ENCODE data around the gene SLC46A1.

The SLC46A1 gene

GRCh38 chr17:28427371-28427770 is 21.4 kb upstream of the SLC46A1 start:
- TF ChIP-seq CTCF (IDR thresholded peaks at IDR 0.05; ENCODE audit: low read depth, low read length, missing control alignments), result no peak
- no peak overlapping the region for H3K4me3 ChIP-seq (replicated peaks; ENCODE audit: low read depth, low read length)
- DNase-seq (ENCODE audit: extremely low read depth, low read depth), result peak; percentile 43

- no peak overlapping the region for H3K4me3 ChIP-seq (replicated peaks; ENCODE audit: low read depth, low read length)
- no peak for DNase-seq (ENCODE audit: extremely low read depth, low read depth)
- TF ChIP-seq CTCF (IDR thresholded peaks at IDR 0.05; ENCODE audit: low read depth, low read length, missing control alignments), result peak; percentile 54
Observed at GRCh38 chr17:28426081-28426519, 20.1 kb upstream of the SLC46A1 start.

GRCh38 chr17:28425206-28425605 is 19.2 kb upstream of the SLC46A1 start:
- no peak for DNase-seq (ENCODE audit: extremely low read depth, low read depth)
- TF ChIP-seq CTCF (IDR thresholded peaks at IDR 0.05; ENCODE audit: low read depth, low read length, missing control alignments), result no peak
- H3K4me3 ChIP-seq (replicated peaks; ENCODE audit: low read depth, low read length), result no peak overlapping the region

GRCh38 chr17:28421787-28422305 is 15.8 kb upstream of the SLC46A1 start:
- no peak for TF ChIP-seq CTCF (IDR thresholded peaks at IDR 0.05; ENCODE audit: low read depth, low read length, missing control alignments)
- no peak overlapping the region for H3K4me3 ChIP-seq (replicated peaks; ENCODE audit: low read depth, low read length)
- no peak for DNase-seq (ENCODE audit: extremely low read depth, low read depth)

- peak; percentile 21 for DNase-seq (ENCODE audit: extremely low read depth, low read depth)
- peak; percentile 81 for TF ChIP-seq CTCF (IDR thresholded peaks at IDR 0.05; ENCODE audit: low read depth, low read length, missing control alignments)
- H3K4me3 ChIP-seq (replicated peaks; ENCODE audit: low read depth, low read length), result no peak overlapping the region
Observed at GRCh38 chr17:28416703-28417311, 10.8 kb upstream of the SLC46A1 start.

GRCh38 chr17:28415886-28416285 is 9.9 kb upstream of the SLC46A1 start:
- no peak for TF ChIP-seq CTCF (IDR thresholded peaks at IDR 0.05; ENCODE audit: low read depth, low read length, missing control alignments)
- no peak overlapping the region for H3K4me3 ChIP-seq (replicated peaks; ENCODE audit: low read depth, low read length)
- DNase-seq (ENCODE audit: extremely low read depth, low read depth), result no peak

GRCh38 chr17:28413804-28414203 is 7.8 kb upstream of the SLC46A1 start:
- TF ChIP-seq CTCF (IDR thresholded peaks at IDR 0.05; ENCODE audit: low read depth, low read length, missing control alignments), result no peak
- DNase-seq (ENCODE audit: extremely low read depth, low read depth), result no peak

More at GRCh38 chr17:28413804-28414203, 7.8 kb upstream of the SLC46A1 start:
- no peak overlapping the region for H3K4me3 ChIP-seq (replicated peaks; ENCODE audit: low read depth, low read length)

Measured in HFF-Myc (cell line).